T follicular helper cell (primary cell): ENCODE measurements around the gene KCNJ9.

Experiments used
- DNase-seq: peaks from one replicate; pipeline ENCODE4 v3.0.0-alpha.2; 2020; ENCODE audit warnings: low read depth

KCNJ9 gene

DNA sequence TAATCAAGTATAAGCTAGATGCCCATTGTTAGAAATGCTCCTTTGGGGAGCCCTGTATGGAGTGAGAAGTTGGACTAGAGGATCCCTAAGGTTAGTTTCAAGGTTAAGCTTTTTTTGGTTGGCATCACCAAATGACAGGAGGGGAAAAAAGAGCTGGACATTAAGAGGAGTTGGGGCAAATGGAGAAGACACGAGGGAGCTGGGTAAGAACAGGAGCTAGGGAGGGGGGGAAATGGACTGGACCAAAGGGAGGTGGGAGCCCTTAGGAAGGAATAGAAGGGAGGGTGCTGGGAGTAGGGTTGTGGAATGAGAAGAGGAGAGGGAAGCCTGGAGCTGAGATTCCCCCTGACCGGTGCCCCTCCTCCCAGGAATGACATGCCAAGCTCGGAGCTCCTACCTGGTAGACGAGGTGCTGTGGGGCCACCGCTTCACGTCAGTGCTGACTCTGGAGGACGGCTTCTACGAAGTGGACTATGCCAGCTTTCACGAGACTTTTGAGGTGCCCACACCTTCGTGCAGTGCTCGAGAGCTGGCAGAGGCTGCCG is 5.9 kb downstream of the KCNJ9 start:
- no peak for DNase-seq

DNA sequence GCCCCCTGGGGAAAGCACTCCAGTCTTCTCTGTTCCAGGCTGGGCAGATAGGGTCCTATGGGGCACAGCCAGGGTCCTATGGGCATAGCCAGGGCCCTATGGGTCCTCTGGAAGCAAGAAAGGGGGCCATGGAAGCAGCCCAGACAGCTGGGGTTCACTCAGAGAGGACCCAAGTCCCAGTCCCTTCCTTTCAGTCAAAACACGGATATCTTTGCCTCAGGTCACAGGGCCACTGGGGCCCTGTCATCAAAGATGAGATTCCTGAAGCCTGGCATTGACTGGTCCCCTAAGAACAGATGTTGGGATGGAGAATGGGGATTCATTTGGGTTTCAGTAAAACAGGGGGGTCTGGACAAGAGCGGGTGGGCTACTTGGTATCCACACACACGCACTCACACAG is 8.5 kb downstream of the KCNJ9 start:
- no peak for DNase-seq

DNA sequence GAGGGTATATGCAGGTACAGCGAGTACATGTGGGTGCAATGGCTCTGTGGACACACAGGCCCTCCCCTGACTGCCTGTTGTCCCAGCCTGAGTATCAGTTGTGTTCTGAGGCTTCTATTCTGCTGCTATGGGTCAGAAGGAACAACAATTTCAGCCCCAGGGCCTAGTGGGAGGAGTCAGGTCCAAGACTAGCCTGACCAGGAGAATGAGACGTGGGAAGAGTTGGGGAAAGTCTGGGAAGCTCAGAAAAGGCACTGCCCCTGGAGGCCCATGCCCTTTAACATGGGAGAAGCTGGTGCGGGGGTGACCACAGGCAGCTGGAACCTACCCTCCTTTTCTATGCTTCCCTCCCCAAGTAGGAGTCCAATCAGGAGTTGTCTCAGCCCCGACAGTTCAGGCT is 9.4 kb downstream of the KCNJ9 start:
- no peak for DNase-seq

DNA sequence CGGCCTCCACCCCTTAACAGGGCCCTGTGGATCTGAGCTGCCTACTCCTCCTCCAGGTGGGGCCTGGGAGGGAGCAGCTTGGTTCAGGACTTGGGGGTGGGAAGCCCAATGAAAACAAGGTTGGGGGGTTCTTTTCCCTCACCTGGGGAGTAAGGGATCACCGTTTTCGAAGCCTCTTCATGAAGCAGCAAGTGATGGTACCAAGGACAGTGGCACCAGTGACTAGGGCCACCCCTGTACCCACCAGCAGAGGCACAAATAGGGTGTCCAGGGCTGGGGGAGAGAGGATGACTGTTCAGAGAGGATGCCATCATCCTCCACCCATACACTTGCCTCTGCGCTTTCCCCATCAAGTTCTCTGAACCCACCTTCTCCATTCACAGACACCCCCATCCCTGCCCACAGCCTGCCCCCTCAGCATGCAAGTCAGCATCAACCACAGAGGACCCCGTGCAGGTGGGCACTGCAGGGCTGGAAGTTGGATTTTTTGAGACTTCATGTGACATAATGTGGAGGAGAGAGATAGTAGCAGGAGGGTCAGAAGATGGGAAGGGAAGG is 10.4 kb downstream of the KCNJ9 start:
- DNase-seq: no peak

DNA sequence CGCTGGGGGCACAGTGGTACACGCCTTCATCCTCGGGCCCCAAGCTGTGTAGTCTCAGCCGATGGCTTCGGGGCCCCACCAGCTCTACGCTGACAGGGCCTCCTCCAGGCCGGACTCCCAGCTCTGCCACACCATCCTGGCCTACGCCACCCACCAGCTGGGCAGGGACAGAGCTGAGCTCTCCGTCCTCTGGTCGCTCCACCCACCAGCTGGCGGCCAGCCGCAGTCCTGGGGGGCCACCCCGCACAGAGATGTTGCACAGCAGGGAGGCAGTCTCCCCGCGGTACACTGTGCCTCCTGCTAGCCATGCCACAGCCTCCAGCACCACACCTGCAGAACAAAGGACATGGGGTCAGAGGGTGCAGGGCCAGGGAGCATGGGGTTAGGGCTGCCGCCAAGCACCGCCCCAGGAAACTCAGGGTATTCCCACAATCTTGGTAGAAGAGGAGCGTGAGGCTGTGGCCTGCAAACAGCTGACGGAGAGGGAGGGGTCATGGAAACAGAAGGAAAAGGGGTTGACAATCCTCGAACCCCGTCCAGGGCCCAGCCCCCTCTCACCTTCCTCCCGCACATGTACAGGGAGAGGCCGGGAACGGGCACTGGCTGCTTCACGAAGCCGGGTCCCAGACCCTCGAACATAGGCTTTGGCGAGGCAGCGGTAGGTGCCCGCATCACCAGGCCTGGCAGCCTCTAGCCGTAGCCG is 11.2 kb downstream of the KCNJ9 start:
- no peak for DNase-seq

DNA sequence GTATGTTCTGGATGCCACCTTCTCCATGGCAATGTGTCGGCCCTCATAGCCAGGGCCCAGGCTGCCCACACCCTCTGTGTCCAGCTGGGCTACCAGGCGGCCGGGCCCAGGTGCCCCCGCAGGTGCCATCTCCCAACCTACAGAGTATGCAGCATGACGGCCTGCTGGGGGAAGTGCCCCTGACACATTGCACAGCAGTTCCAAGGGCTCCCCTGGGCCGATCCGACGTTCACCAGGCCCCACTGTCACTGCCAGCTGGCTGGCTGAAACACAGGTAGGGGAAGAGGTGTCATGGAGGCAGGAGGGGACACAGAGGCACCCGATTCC is 11.7 kb downstream of the KCNJ9 start:
- DNase-seq: no peak

DNA sequence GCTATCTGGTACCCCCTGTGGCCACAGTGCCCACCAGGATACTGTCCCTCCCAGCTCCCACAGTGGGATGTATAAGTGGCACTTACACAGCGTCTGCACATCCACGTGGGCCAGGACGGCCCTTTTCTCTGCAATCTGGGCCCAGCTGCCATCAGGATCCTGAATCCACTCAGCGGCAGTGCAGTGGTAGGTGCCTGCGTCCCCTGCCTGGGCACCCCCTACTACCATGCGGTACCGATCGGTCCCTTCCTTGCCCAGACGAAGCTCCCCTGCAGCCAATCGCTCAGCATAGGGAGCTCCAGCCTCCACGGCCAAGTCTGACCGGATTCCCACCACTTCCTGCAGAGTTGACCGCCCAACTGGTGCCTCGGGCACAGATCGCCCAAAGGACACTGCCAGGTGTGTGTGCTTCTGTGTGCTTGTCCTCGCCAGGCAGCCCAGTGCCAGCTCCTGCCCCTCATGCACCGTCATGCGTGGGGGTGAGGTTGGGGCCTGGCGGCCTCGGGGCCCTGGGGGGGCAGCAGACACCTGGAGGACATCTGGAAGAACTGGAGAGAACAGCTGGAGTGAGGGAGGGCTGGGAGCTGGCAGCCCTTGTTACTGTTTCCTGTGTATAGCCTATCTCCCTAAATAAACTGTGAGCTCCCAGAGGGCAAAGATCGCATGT is 12.4 kb downstream of the KCNJ9 start:
- no peak for DNase-seq

DNA sequence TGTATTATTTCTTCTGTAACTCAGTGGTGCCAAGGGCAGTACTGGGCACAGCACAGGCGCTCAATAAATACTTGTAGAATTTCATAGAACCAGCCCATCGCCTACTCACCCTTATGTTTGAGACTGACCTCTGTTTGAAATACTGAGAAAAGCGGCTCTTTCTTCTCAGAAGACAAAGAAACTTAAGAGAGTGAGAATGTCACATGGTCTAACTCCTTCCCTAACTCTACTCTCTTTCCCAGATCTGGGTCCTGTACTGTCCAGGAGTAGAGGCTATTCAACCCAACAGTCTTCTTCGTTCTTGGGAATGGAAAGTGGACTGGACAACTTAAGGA is 12.9 kb downstream of the KCNJ9 start:
- DNase-seq: no peak

DNA sequence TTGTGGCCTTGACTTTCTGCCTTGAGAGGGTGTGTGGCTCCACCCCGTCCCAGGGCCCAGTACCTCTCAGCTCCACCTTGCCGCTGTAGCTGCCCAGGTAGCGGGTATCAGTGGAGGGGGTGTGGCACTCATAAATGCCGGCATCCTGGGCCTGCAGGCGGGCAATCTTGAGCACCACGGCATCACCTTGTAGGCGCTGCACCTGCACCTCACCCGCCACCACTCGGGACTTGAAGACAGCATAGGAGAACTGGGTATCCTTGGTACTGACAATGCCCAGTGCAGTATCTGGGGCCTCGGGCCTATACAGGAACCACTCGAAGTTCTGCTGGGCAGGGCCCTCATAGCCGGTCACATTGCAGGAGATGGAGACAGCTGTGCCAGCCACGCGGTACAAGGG is 13.5 kb downstream of the KCNJ9 start:
- DNase-seq: no peak

DNA sequence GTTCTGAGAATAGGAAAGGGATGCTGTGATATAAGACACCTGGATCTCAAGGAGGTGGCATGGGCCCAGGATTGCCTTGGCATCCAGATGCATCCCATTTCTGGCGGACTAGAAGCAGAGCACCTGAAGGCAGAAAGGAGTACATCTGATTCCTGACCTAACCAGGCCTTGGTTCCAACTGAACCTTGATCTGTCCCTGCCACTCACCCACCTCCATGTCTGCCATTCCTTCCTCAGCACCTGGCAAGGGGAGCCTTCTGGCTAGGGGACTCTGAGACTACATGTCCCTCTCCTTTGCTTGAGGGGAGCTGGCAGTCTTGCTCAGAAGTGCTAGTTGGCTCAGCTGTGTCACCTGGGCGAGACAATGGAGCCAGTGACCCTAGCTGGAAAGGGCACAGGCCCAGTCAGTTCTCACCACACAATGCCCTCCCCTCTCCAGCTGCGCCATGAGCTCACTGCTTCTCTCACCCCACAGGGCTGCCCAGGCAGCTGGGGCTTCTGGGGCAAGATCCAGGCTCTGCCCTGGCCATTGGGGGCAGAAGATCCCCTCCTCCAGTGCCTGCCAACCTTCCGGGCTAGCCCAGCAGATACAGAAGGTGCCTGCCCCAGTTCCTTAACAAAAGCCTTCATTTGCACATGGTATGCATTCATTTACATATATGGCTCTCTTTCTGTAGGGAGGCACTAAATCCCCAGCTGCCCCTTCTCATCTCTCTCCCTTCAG is 14.2 kb downstream of the KCNJ9 start:
- no peak for DNase-seq

DNA sequence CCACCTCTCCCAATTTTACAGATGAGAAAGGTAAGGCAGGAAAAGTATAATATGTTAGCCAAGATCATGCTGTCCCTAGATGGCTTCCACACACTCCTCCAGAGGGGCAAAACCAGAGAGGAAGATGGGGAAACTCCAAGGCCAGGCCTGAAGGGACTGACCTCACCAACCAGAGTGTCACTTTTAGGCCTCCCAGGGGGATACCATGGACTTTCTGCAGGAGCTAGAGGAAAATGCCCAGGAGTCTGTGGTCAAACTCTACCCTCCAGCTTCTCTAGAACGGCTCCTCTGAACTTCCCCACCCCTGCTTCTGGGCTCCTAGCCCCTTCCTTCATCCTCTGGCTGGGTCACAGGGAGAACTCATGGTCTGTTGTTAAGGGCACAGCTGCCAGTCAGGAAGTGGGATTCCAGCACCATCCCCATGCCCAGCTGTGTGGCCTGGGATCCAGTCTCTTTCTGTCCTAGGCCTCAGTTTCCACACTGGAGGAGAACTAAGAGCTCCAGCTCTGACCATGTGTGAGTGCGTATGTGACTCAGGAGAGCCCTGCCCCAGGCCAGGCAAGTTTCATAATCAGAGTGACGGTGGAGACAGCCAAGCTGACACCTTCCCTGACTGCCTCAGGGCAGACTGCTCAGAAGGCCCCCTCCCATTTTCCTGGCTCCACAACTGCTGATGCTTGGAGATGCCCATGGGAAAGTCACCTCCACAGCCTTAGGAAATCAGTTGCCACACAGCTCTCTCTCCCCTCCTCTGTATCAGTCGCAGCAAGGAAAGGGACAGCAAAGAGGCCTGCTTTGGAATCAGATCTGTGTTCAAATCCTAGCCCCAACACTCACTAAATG is 15.2 kb downstream of the KCNJ9 start:
- no peak for DNase-seq

DNA sequence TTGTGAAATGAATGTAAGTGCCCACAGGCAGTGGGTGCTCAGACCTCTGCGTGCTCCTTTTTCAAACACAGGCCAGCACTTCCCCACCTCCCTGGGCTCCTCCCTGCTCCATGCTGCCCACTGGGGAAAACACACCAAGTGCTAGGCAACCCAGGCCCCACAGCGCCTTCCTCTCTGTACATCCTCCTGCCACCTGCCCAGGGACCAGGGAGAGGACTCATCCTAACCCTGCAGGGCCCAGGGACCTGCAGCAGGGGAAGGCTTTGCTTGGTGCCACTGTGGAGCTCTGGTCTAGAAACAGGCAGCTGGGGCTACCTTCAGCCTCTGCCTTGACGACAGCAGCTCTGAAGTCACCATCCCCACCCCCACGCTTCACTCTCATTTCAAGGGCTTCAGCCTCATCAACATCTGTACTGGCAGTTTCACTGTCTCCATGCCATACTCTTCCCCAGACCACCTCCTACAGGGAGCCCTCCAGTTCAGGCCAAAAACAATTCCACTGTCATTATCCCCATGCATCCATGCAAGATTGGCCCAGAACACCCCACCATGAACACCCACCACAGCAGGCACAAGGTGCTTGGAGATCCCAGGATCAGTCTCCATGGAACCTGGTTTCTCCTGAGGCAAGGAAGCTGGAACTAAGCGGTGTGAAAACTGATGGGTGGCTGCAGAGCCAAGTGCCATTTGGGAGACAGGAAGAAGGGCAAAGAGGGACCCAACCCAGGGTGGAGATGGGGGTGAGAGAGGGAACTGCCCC is 16.0 kb downstream of the KCNJ9 start:
- DNase-seq: no peak

DNA sequence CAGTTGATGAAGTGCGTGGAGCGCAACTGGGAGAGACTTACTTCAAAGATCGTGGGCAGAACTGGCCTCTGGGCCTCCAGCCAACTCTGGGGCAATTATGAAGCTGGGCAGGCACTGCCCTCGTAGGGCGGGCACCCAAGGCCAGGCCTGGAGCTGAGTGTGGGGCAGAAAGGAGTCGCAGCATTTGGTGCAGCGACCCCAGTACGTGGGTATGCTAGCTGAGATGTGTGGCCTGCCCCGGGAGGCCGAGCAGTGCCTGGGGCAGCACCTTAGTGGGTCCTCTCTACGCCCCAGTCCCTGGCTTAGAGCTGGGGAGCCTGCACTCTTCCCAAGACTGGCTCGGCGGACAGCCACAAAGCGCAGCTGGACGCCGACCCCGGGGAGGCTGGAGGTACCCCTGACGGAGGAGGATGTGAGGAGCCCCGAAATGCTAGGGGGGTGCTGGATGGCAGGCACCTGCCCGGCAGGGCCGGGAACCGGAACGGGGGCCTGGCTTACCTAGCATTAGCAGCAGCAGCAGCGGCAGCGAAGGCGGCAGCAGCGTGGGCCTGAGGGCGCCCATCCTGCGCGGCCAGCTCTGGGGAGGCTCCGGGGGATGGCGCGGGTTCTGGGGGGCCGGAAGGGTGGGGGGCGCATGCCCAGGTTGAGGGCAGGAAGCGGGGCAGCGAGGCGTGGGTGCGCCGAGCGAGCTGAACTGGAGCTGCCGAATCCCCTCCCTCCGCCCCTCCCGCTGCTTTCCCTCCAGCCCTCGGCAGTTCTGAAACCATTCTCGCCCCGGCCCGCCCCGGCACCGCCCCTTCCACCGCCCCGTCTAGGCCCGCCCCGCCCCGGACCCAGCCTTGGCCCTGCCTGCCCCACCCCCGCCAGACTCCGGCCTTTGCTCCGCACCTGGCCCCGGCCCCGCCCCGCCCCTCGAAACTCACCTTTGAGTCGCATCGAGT is 16.8 kb downstream of the KCNJ9 start, which contains the start of gene IGSF8:
Gene IGSF8, minus strand, starts transcription at position 709 of the 941 bp plus-strand sequence. Its CDS starts 147 bp downstream, at position 562.
- peak; percentile 91 for DNase-seq

DNA sequence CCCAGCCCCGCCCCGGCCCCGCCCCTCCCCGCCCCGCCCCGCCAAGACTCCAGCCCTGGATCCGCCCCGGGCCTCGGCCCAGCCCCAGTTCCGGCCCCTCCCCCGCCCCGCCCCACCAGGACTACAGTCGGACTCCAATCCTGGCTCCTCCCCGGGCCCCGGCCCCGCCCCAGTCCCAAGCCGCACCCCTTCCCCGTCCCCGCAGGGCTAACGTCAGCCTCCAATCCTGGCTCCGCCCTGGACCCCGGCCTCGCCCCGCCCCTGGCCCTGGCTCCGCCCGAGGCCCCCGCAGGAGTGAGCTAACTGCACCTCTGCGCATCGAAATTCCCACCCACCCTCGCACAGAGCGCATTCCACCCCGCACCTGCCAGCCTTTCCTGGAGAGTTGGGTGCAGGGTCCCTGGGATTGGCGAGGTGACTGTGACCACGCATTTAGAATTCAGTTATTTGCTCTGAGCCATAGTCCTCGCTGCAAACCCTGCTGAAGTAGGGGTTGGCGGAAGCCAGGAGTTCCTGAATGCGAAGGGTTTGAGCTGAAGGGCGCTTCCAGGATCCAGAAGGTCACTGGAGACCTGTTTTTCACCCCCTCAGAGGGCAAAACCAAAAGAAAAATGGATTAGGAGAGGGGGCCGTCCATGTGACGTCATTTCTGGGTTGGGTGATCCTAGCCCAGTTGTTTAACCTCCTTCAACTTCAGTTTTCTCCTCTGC is 17.7 kb downstream of the KCNJ9 start:
- peak; percentile 98 for DNase-seq

DNA sequence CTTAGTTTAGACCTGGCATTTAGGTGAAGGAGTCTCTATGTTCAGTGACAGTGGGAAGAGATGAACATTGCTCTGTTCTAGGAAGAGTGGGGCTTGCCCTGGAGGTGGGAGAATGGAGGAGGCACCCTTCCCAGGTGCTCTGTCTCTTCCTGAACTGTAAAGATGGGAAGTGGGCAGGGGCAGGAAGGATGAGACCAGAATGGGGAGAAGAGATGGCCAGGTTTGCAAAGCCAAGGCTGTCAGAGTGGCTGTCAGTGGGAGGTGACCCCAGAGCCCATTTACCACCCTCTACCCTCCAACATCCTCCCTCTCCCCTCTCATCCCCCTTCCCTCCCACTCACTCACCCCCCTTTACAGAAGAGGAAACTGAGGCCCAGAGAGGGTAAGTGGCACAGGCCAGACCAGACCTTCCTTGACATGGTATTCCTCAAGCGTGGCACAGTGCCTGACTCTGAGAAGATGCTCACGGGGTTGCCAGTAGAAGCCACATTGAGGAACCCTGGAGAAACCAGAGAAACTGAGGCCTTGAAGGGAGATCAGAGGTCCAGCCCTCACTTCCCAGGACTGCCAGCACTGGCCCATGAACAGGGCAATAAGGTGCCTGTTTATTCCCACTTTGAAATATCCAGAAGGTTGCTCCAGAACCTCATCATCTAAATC is 18.5 kb downstream of the KCNJ9 start:
- DNase-seq: no peak

DNA sequence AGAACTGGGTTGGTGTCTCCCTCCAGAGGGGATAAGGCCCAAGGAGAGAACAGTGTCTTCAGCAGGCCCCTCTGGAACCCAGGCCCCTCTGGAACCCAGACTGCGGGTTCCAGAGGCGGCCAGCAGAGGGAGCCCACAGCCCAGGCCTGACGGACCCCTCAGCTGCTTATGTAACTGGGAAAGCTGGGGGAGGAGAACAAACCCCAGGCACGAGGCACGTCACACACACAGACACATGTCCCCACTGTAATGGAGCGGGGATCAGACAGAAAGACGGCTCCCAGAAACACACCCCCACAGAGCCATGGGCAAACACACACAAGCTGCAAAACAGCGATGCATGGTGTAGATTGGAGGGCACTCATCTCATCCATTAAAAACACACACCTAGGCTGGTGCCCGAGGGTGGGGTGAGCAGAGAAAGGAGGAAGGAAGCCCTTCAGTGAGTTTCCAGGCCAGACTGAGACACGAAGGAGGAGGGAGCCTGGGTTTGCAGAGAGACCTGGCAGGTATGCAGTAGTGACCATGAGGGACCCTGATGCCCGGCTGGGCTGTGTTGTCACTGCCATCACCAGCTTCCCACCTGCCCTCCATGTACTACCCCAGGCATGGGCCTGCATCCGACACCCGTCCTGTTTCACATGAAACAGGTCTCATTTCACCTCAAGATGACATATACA is 19.8 kb downstream of the KCNJ9 start:
- DNase-seq: peak; percentile 68

DNA sequence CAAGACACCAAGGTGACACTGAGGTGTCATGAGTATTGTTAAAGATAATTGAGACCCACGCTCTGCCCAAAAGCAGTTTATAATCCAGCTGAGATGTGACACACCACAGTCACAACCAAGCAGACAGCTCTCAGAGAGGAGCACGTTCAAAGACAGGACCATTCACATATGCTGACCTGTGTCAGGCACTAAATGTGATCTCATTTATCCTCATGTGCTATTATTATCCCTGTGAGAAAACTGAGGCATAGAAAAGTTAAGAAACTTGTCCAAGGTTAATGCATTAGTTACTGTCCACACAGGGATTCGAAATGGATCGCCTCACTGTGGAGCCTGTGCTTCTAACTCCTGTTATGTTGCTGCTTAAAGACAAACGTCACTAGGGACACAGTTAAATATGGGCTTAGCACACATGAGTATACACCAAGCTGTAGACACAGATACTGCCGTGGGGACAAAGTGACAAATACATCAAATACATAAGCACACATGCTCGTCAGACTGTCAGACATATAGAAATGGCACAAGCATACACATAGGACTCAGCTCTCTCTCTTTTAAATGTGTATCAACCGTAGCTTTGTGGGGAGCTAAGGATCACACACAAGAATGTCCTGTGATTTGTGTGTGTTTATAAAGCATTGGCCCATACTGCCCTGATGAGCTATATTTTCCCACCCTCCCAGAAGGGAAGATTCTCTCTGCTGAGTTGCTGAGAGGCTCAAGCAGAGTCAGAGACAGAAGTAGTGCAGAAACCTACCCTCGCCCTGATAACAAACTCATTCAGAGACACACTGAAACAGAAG is 20.6 kb downstream of the KCNJ9 start:
- no peak for DNase-seq
